PC-9 (cell line): Measurements from ENCODE around the gene JARID2.

Experiments
- CTCF ChIP-seq: fragments of 200-600 bp; sonication (generic); conservative IDR thresholded peaks from 2 replicates; pipeline ENCODE4 v1.6.1; 2017; ENCODE audit warnings: mixed run types, antibody characterized with exemption, mild to moderate bottlenecking, moderate library complexity
- EZH2 ChIP-seq: fragments of 200-600 bp; sonication (generic); IDR thresholded peaks from 2 replicates; pipeline ENCODE4 v1.8.0; 2017; ENCODE audit warnings: antibody characterized with exemption, low read depth

- TF ChIP-seq CTCF, result no peak
- no peak for TF ChIP-seq EZH2
Measured at GRCh38 chr6:15263780-15264374, 18.0 kb downstream of the JARID2 start.
